HEK293 (cell line): ENCODE data around the gene IFNLR1.

Experiments
- CTCF ChIP-seq: fragments of 450-650 bp; formaldehyde crosslinking; IDR thresholded peaks from 2 replicates; pipeline ENCODE4 v1.5.1; 2016; ENCODE audit warnings: missing biosample characterization, missing genetic modification characterization
- OSR2 ChIP-seq: fragments of 450-650 bp; formaldehyde crosslinking; IDR thresholded peaks from 2 replicates; pipeline ENCODE4 v1.5.1; 2016; ENCODE audit warnings: missing biosample characterization, missing genetic modification characterization
- PRDM2 ChIP-seq: fragments of 450-650 bp; formaldehyde crosslinking; IDR thresholded peaks from 2 replicates; pipeline ENCODE4 v1.5.1; 2016; ENCODE audit warnings: missing biosample characterization, missing genetic modification characterization, borderline replicate concordance
- REST ChIP-seq: fragments of 450-650 bp; formaldehyde crosslinking; IDR thresholded peaks from 2 replicates; pipeline ENCODE4 v1.5.1; 2016; ENCODE audit warnings: missing biosample characterization, missing genetic modification characterization
- TCF7L2 ChIP-seq: IDR thresholded peaks from 2 replicates; pipeline ENCODE4 v1.6.1; 2011; ENCODE audit warnings: low read depth, mild to moderate bottlenecking, inconsistent platforms, low read length, moderate library complexity, borderline replicate concordance
- ZNF792 ChIP-seq: fragments of 450-650 bp; formaldehyde crosslinking; IDR thresholded peaks from 2 replicates; pipeline ENCODE4 v1.5.1; 2016; ENCODE audit warnings: missing biosample characterization, missing genetic modification characterization
- ZSCAN30 ChIP-seq: fragments of 450-650 bp; IDR thresholded peaks from 2 replicates; pipeline ENCODE4 v1.5.1; 2018; ENCODE audit warnings: missing biosample characterization, mild to moderate bottlenecking, missing genetic modification characterization, moderate library complexity

- TF ChIP-seq CTCF (tag by site-specific recombination): no peak
- no peak for TF ChIP-seq OSR2 (tag by site-specific recombination)
- no peak for TF ChIP-seq ZNF792 (tag by site-specific recombination)
- no peak for TF ChIP-seq REST (tag by site-specific recombination)
- TF ChIP-seq PRDM2 (tag by site-specific recombination): no peak
- no peak for TF ChIP-seq ZSCAN30 (tag by site-specific recombination)
- no peak for TF ChIP-seq TCF7L2
These were observed 39.7 kb upstream of the IFNLR1 start for GRCh38 chr1:24226749-24227148.
